Mesendoderm (in vitro differentiated cells): ENCODE results near the gene ERMAP.

Experiments used
- DNase-seq: peaks from one replicate; pipeline ENCODE4 v3.0.0; 2013
- H2AK5ac ChIP-seq: 2 replicates; pipeline ENCODE4 v1.6.1; 2013; ENCODE audit warnings: low read length, inconsistent platforms
- H2BK120ac ChIP-seq: 2 replicates; pipeline ENCODE4 v1.6.1; 2013; ENCODE audit warnings: low read depth, mild to moderate bottlenecking, low read length, moderate library complexity, mixed read lengths
- H2BK15ac ChIP-seq: replicated peaks from 2 replicates; pipeline ENCODE4 v1.6.1; 2013; ENCODE audit warnings: low read depth, mild to moderate bottlenecking, moderate library complexity
- H2BK5ac ChIP-seq: 2 replicates; pipeline ENCODE4 v1.6.1; 2013; ENCODE audit warnings: low read length, inconsistent platforms
- H3K18ac ChIP-seq: 2 replicates; pipeline ENCODE4 v1.6.1; 2013; ENCODE audit warnings: mild to moderate bottlenecking, low read length, mixed read lengths
- H3K23ac ChIP-seq: one replicate; pipeline ENCODE4 v1.6.1; 2013; ENCODE audit warnings: low read length
- H3K27ac ChIP-seq: 2 replicates; pipeline ENCODE4 v1.5.1; 2013; ENCODE audit warnings: low read depth, mild to moderate bottlenecking, inconsistent platforms, low read length, moderate library complexity
- H3K27me3 ChIP-seq: 2 replicates; pipeline ENCODE4 v1.6.1; 2013; ENCODE audit warnings: low read length, control low read depth, mild to moderate bottlenecking, inconsistent platforms; ENCODE audit not compliant: insufficient read depth, poor library complexity
- H3K36me3 ChIP-seq: 2 replicates; pipeline ENCODE4 v1.6.1; 2013; ENCODE audit warnings: low read length, inconsistent platforms; ENCODE audit not compliant: control insufficient read depth, insufficient read depth
- H3K4ac ChIP-seq: one replicate; pipeline ENCODE4 v1.6.1; 2013; ENCODE audit warnings: low read depth, mild to moderate bottlenecking, low read length, moderate library complexity
- H3K4me1 ChIP-seq: 2 replicates; pipeline ENCODE4 v1.6.1; 2013; ENCODE audit warnings: low read depth, low read length, inconsistent platforms; ENCODE audit not compliant: control insufficient read depth
- H3K4me2 ChIP-seq: 2 replicates; pipeline ENCODE4 v1.6.1; 2013; ENCODE audit warnings: low read length
- H3K4me3 ChIP-seq: 2 replicates; pipeline ENCODE4 v1.5.1; 2013; ENCODE audit warnings: mild to moderate bottlenecking, low read length
- H3K56ac ChIP-seq: one replicate; pipeline ENCODE4 v1.6.1; 2013; ENCODE audit warnings: low read length
- H3K79me1 ChIP-seq: 2 replicates; pipeline ENCODE4 v1.6.1; 2013; ENCODE audit warnings: low read length, inconsistent platforms
- H3K79me2 ChIP-seq: 2 replicates; pipeline ENCODE4 v1.6.1; 2013; ENCODE audit warnings: mild to moderate bottlenecking, low read length; ENCODE audit not compliant: control insufficient read depth, insufficient read depth
- H3K9ac ChIP-seq: 2 replicates; pipeline ENCODE4 v1.6.1; 2013; ENCODE audit warnings: low read length, inconsistent platforms
- H4K5ac ChIP-seq: one replicate; pipeline ENCODE4 v1.6.1; 2013; ENCODE audit warnings: low read length
- H4K8ac ChIP-seq: one replicate; pipeline ENCODE4 v1.6.1; 2013; ENCODE audit warnings: low read depth, mild to moderate bottlenecking, control low read depth, low read length, moderate library complexity
- WGBS: extraction: QIAGEN DNeasy Blood & Tissue Kit; methylation state at CpG from one replicate; pipeline ENCODE4 v1.1.7; 2013; ENCODE audit warnings: low lambda C conversion rate, missing lambda C conversion rate; ENCODE audit not compliant: insufficient coverage; ENCODE audit errors: extremely low coverage; 5-methylcytosine and 5-hydroxymethylcytosine counted together

The ERMAP gene

GRCh38 chr1:42847111-42847595, 30.2 kb downstream of the ERMAP start:
- H3K4me2 ChIP-seq, result peak overlapping the region; percentile 84
- peak overlapping the region; percentile 20 for H2AK5ac ChIP-seq
- H3K4me3 ChIP-seq, result peak overlapping the region; percentile 72
- DNase-seq, result no peak
- H3K9ac ChIP-seq, result peak overlapping the region; percentile 86
- H3K27me3 ChIP-seq, result no peaks in the 10 kb centered on the region
- H4K5ac ChIP-seq, result no peak overlapping the region
- no peak overlapping the region for H3K18ac ChIP-seq
- peaks cover 2% of the 10 kb centered on the region for H3K36me3 ChIP-seq
- H3K79me2 ChIP-seq, result peaks cover 11% of the 10 kb centered on the region
- no peak overlapping the region for H4K8ac ChIP-seq
- peak overlapping the region; percentile 95 for H3K56ac ChIP-seq
- peak overlapping the region; percentile 70 for H3K23ac ChIP-seq
- no peak overlapping the region for H2BK120ac ChIP-seq
- no peak overlapping the region for H3K27ac ChIP-seq
- H3K4ac ChIP-seq, result no peak overlapping the region
- H2BK5ac ChIP-seq, result no peak overlapping the region
- no CpG with 5 or more reads among the region's 6 CpGs for WGBS
- no peak overlapping the region for H2BK15ac ChIP-seq
- H3K4me1 ChIP-seq, result peaks cover 7% of the 10 kb centered on the region
- peaks cover 13% of the 10 kb centered on the region for H3K79me1 ChIP-seq

GRCh38 chr1:42847721-42848460, 31.0 kb downstream of the ERMAP start:
- Histone ChIP-seq H3K27me3 (no peaks in the 10 kb centered on the region), H3K36me3 (peaks cover 2% of the 10 kb centered on the region), H3K4me1 (peaks cover 7% of the 10 kb centered on the region), H3K79me1 (peaks cover 13% of the 10 kb centered on the region), H3K56ac (peak overlapping the region; percentile 18), H2BK5ac (no peak overlapping the region), H3K79me2 (peaks cover 11% of the 10 kb centered on the region), H2BK120ac (no peak overlapping the region), H2AK5ac (no peak overlapping the region), H3K4me2 (peak overlapping the region; percentile 12), H2BK15ac (no peak overlapping the region), H3K27ac (no peak overlapping the region), H3K23ac (no peak overlapping the region), H4K5ac (no peak overlapping the region), H3K9ac (peak overlapping the region; percentile 40), H3K4ac (no peak overlapping the region), H3K4me3 (no peak overlapping the region), H4K8ac (no peak overlapping the region), H3K18ac (no peak overlapping the region)
- no peak for DNase-seq
- no CpG with 5 or more reads among the region's 6 CpGs for WGBS

GRCh38 chr1:42848823-42849537, 32.1 kb downstream of the ERMAP start:
- no peak overlapping the region for H3K23ac ChIP-seq
- no peak overlapping the region for H3K4me2 ChIP-seq
- no peak overlapping the region for H3K27ac ChIP-seq
- H3K27me3 ChIP-seq, result no peaks in the 10 kb centered on the region
- no peak overlapping the region for H2AK5ac ChIP-seq
- H4K5ac ChIP-seq, result no peak overlapping the region
- H4K8ac ChIP-seq, result no peak overlapping the region
- no peak overlapping the region for H2BK120ac ChIP-seq
- no peak overlapping the region for H3K4ac ChIP-seq
- peaks cover 11% of the 10 kb centered on the region for H3K79me2 ChIP-seq
- peaks cover 7% of the 10 kb centered on the region for H3K4me1 ChIP-seq
- H3K36me3 ChIP-seq, result peaks cover 2% of the 10 kb centered on the region
- peaks cover 13% of the 10 kb centered on the region for H3K79me1 ChIP-seq
- DNase-seq, result no peak
- H3K56ac ChIP-seq, result no peak overlapping the region
- H3K4me3 ChIP-seq, result no peak overlapping the region
- H2BK15ac ChIP-seq, result no peak overlapping the region
- no CpG with 5 or more reads among the region's 2 CpGs for WGBS
- no peak overlapping the region for H3K9ac ChIP-seq
- H2BK5ac ChIP-seq, result no peak overlapping the region
- no peak overlapping the region for H3K18ac ChIP-seq

- no CpG with 5 or more reads among the region's 5 CpGs for WGBS
- Histone ChIP-seq H2BK15ac (no peak overlapping the region), H4K8ac (no peak overlapping the region), H3K36me3 (peaks cover 2% of the 10 kb centered on the region), H3K4me2 (no peak overlapping the region), H3K27ac (no peak overlapping the region), H3K79me2 (peaks cover 11% of the 10 kb centered on the region), H3K4ac (no peak overlapping the region), H3K56ac (no peak overlapping the region), H4K5ac (no peak overlapping the region), H3K4me3 (no peak overlapping the region), H3K79me1 (peaks cover 13% of the 10 kb centered on the region), H2BK5ac (no peak overlapping the region), H3K27me3 (no peaks in the 10 kb centered on the region), H2AK5ac (no peak overlapping the region), H3K4me1 (peaks cover 7% of the 10 kb centered on the region), H3K9ac (no peak overlapping the region), H2BK120ac (no peak overlapping the region), H3K18ac (no peak overlapping the region), H3K23ac (no peak overlapping the region)
- no peak for DNase-seq
Measured at GRCh38 chr1:42849944-42850343, 33.0 kb downstream of the ERMAP start.

- peaks cover 2% of the 10 kb centered on the region for H3K36me3 ChIP-seq
- no peak overlapping the region for H4K8ac ChIP-seq
- no peak overlapping the region for H2BK5ac ChIP-seq
- H3K4ac ChIP-seq, result no peak overlapping the region
- no peak overlapping the region for H3K18ac ChIP-seq
- no peaks in the 10 kb centered on the region for H3K27me3 ChIP-seq
- H3K4me1 ChIP-seq, result peaks cover 7% of the 10 kb centered on the region
- no peak overlapping the region for H3K9ac ChIP-seq
- H2AK5ac ChIP-seq, result no peak overlapping the region
- no peak overlapping the region for H3K4me2 ChIP-seq
- no peak overlapping the region for H4K5ac ChIP-seq
- peaks cover 13% of the 10 kb centered on the region for H3K79me1 ChIP-seq
- no peak overlapping the region for H3K56ac ChIP-seq
- H3K4me3 ChIP-seq, result no peak overlapping the region
- no peak overlapping the region for H3K27ac ChIP-seq
- WGBS, result no CpG with 5 or more reads among the region's 15 CpGs
- DNase-seq, result no peak
- H2BK15ac ChIP-seq, result no peak overlapping the region
- H3K23ac ChIP-seq, result no peak overlapping the region
- H2BK120ac ChIP-seq, result no peak overlapping the region
- peaks cover 11% of the 10 kb centered on the region for H3K79me2 ChIP-seq
Measured at GRCh38 chr1:42851420-42851819, 34.5 kb downstream of the ERMAP start.
